MCF 10A (cell line): ENCODE data around the gene BCL2. TPM values are rescaled to one million over a fixed set of nuclear protein-coding genes. Genes with fewer than 3 reads are reported as not detected.
A peak's percentile ranks its signal among the peaks of the same experiment; 100 is the strongest.

Experiments used
- BruUV-seq: library from RNA; stranded (reverse); fragments of 400-500 nt; replicated peaks from 2 replicates; lab custom pipeline; 2021; lab: Mats Ljungman, UMichigan
- CTCF ChIA-PET: fragments of 300-600 bp; sonication (Branson Sonifier 250); formaldehyde crosslinking; extraction: SDS; loops from one replicate; lab custom pipeline; 2021; ENCODE audit warnings: antibody characterized with exemption, inconsistent platforms; lab: Yijun Ruan, JAX
- POLR2A ChIA-PET: fragments of 300-600, 350-650 bp; sonication (Branson Sonifier 250); formaldehyde crosslinking; extraction: SDS; loops from one replicate; lab custom pipeline; 2020; ENCODE audit warnings: antibody characterized with exemption, inconsistent platforms; lab: Yijun Ruan, JAX
- DNase-seq: peaks from one replicate; pipeline ENCODE4 v3.0.0-alpha.2; 2018; ENCODE audit not compliant: unreplicated experiment
- H3K27ac Mint-ChIP-seq: one replicate; pipeline ENCODE4 v1.8.0; 2022; ENCODE audit warnings: mild to moderate bottlenecking, low read depth, mixed read lengths; ENCODE audit not compliant: unreplicated experiment
- H3K27me3 Mint-ChIP-seq: one replicate; pipeline ENCODE4 v1.8.0; 2022; ENCODE audit warnings: mixed read lengths; ENCODE audit not compliant: insufficient read depth, unreplicated experiment
- H3K36me3 Mint-ChIP-seq: one replicate; pipeline ENCODE4 v1.8.0; 2022; ENCODE audit warnings: mild to moderate bottlenecking, moderate library complexity, mixed read lengths; ENCODE audit not compliant: insufficient read depth, unreplicated experiment
- H3K4me1 Mint-ChIP-seq: one replicate; pipeline ENCODE4 v1.8.0; 2022; ENCODE audit warnings: mixed read lengths; ENCODE audit not compliant: insufficient read depth, unreplicated experiment
- H3K4me3 Mint-ChIP-seq: one replicate; pipeline ENCODE4 v1.8.0; 2022; ENCODE audit warnings: mild to moderate bottlenecking, moderate library complexity, mixed read lengths; ENCODE audit not compliant: unreplicated experiment
- H3K9me3 Mint-ChIP-seq: one replicate; pipeline ENCODE4 v1.8.0; 2022; ENCODE audit warnings: mixed read lengths; ENCODE audit not compliant: unreplicated experiment
- CTCF ChIP-seq: fragments of 200-600 bp; IDR thresholded peaks from one replicate; pipeline ENCODE4 v1.8.0; 2022; ENCODE audit warnings: antibody characterized with exemption, mild to moderate bottlenecking; ENCODE audit not compliant: unreplicated experiment
- intact Hi-C: fragments of 100-400 bp; cut with micrococcal nuclease; formaldehyde crosslinking; loops from 2 replicates; pipeline ENCODE4 v1.14.1; 2022
- total RNA-seq: library from RNA; stranded (reverse); gene quantifications from 2 replicates; pipeline ENCODE4 v1.2.3, GENCODE V29; 2022

BCL2 gene
- total RNA-seq, 1 experiment from 2014 or later: 3.0 TPM

- Mint-ChIP-seq H3K27me3 (no peaks in the 10 kb centered on the region), H3K9me3 (no peaks in the 10 kb centered on the region), H3K4me3 (no peak overlapping the region), H3K36me3 (no peaks in the 10 kb centered on the region), H3K4me1 (peaks cover 18% of the 10 kb centered on the region), H3K27ac (peak overlapping the region; percentile 65)
- intact Hi-C loops: no loop called here
- no peak for TF ChIP-seq CTCF
- BruUV-seq: no TSS peak
- peak; percentile 6 for DNase-seq
- POLR2A ChIA-PET: interaction anchor here (1.0 to 2.4 kb wide), 7 partner anchors 9 to 265 kb away, joined by 3 to 8 read pairs (median 6); no protein-coding TSS in a partner anchor
- CTCF ChIA-PET: interaction anchor here (0.6 to 2.0 kb wide), 6 partner anchors 30 to 1031 kb away, joined by 3 to 7 read pairs (median 4); no protein-coding TSS in a partner anchor
These were observed 157.1 kb downstream of the BCL2 start for GRCh38 chr18:63162271-63163014.

- H3K27ac Mint-ChIP-seq: peak overlapping the region; percentile 65
- TF ChIP-seq CTCF: no peak
- no peaks in the 10 kb centered on the region for H3K9me3 Mint-ChIP-seq
- ChIA-PET CTCF (interaction anchor here (0.6 to 2.0 kb wide), 6 partner anchors 10 to 277 kb away, joined by 3 to 6 read pairs (median 4); no protein-coding TSS in a partner anchor), POLR2A (interaction anchor here (0.7 to 2.4 kb wide), 8 partner anchors 8 to 266 kb away, joined by 3 to 8 read pairs (median 5); no protein-coding TSS in a partner anchor)
- BruUV-seq: no TSS peak
- DNase-seq: peak; percentile 82
- peaks cover 18% of the 10 kb centered on the region for H3K4me1 Mint-ChIP-seq
- H3K27me3 Mint-ChIP-seq: no peaks in the 10 kb centered on the region
- H3K4me3 Mint-ChIP-seq: no peak overlapping the region
- H3K36me3 Mint-ChIP-seq: no peaks in the 10 kb centered on the region
- intact Hi-C loops: no loop called here
These were observed 157.8 kb downstream of the BCL2 start for GRCh38 chr18:63161761-63162195.

- intact Hi-C loops: no loop called here
- DNase-seq: no peak
- POLR2A ChIA-PET: interaction anchor here (0.7 to 1.3 kb wide), 6 partner anchors 8 to 266 kb away, joined by 3 to 6 read pairs (median 4); no protein-coding TSS in a partner anchor
- no TSS peak for BruUV-seq
- Mint-ChIP-seq H3K4me1 (peaks cover 18% of the 10 kb centered on the region), H3K27ac (peak overlapping the region; percentile 65), H3K27me3 (no peaks in the 10 kb centered on the region), H3K9me3 (no peaks in the 10 kb centered on the region), H3K36me3 (no peaks in the 10 kb centered on the region), H3K4me3 (no peak overlapping the region)
- TF ChIP-seq CTCF: no peak
- CTCF ChIA-PET: interaction anchor here (0.6 to 2.0 kb wide), 7 partner anchors 11 to 156 kb away, joined by 3 to 6 read pairs (median 3); no protein-coding TSS in a partner anchor
These were observed 158.4 kb downstream of the BCL2 start for GRCh38 chr18:63161032-63161760.
